Astrocyte (in vitro differentiated cells and primary cell): Measurements from ENCODE around the gene FSTL5. TPM values are rescaled to one million over a fixed set of nuclear protein-coding genes. Genes with fewer than 3 reads are reported as not detected.

ENCODE experiments used
- DNase-seq: peaks from one replicate; pipeline ENCODE4 v3.0.0-alpha.2; 2010; ENCODE audit warnings: low read depth
- FAIRE-seq: peaks from 2 replicates; lab custom pipeline; 2011; peaks lifted over from hg19 to GRCh38; lab: Jason Lieb, UNC
- H2AFZ ChIP-seq: 2 replicates; pipeline ENCODE4 v1.6.0; 2012; ENCODE audit warnings: low read depth, low read length, inconsistent platforms
- H3K27ac ChIP-seq: 2 replicates; pipeline ENCODE4 v1.5.1; 2011; ENCODE audit warnings: low read depth, low read length, inconsistent platforms
- H3K27me3 ChIP-seq: 2 replicates; pipeline ENCODE4 v1.6.0; 2011; ENCODE audit warnings: low read length, inconsistent platforms; ENCODE audit not compliant: insufficient read depth
- H3K36me3 ChIP-seq: 2 replicates; pipeline ENCODE4 v1.5.1; 2011; ENCODE audit warnings: low read length, inconsistent platforms; ENCODE audit not compliant: insufficient read depth
- H3K4me1 ChIP-seq: 2 replicates; pipeline ENCODE4 v1.5.1; 2011; ENCODE audit warnings: low read length, inconsistent platforms; ENCODE audit not compliant: insufficient read depth
- H3K4me2 ChIP-seq: 2 replicates; pipeline ENCODE4 v1.6.0; 2012; ENCODE audit warnings: low read length, inconsistent platforms
- H3K4me3 ChIP-seq: 2 replicates; pipeline ENCODE4 v1.5.1; 2011; ENCODE audit warnings: low read depth, mild to moderate bottlenecking, low read length, inconsistent platforms; ENCODE audit not compliant: insufficient read depth
- H3K79me2 ChIP-seq: 2 replicates; pipeline ENCODE4 v1.6.0; 2012; ENCODE audit warnings: mild to moderate bottlenecking, low read length, inconsistent platforms; ENCODE audit not compliant: insufficient read depth
- H3K9ac ChIP-seq: 2 replicates; pipeline ENCODE4 v1.6.0; 2012; ENCODE audit warnings: mild to moderate bottlenecking, low read length, inconsistent platforms
- H3K9me3 ChIP-seq: 2 replicates; pipeline ENCODE4 v1.5.1; 2012; ENCODE audit warnings: low read depth, mild to moderate bottlenecking, low read length, inconsistent platforms; ENCODE audit not compliant: insufficient read depth
- H4K20me1 ChIP-seq: 2 replicates; pipeline ENCODE4 v1.6.0; 2012; ENCODE audit warnings: low read length, inconsistent platforms; ENCODE audit not compliant: insufficient read depth
- H3K27ac Mint-ChIP-seq: one replicate; pipeline ENCODE4 v1.8.0; 2021; ENCODE audit warnings: mild to moderate bottlenecking, mixed read lengths; ENCODE audit not compliant: unreplicated experiment
- H3K27me3 Mint-ChIP-seq: one replicate; pipeline ENCODE4 v1.8.0; 2021; ENCODE audit warnings: low read depth, mixed read lengths; ENCODE audit not compliant: unreplicated experiment
- H3K36me3 Mint-ChIP-seq: one replicate; pipeline ENCODE4 v1.8.0; 2021; ENCODE audit warnings: low read depth, mixed read lengths; ENCODE audit not compliant: unreplicated experiment
- H3K4me1 Mint-ChIP-seq: one replicate; pipeline ENCODE4 v1.8.0; 2021; ENCODE audit warnings: low read depth, mixed read lengths; ENCODE audit not compliant: unreplicated experiment
- H3K4me3 Mint-ChIP-seq: one replicate; pipeline ENCODE4 v1.8.0; 2021; ENCODE audit warnings: mild to moderate bottlenecking, moderate library complexity, mixed read lengths; ENCODE audit not compliant: unreplicated experiment
- H3K9me3 Mint-ChIP-seq: one replicate; pipeline ENCODE4 v1.8.0; 2021; ENCODE audit warnings: mild to moderate bottlenecking, mixed read lengths; ENCODE audit not compliant: unreplicated experiment
- EZH2 ChIP-seq: IDR thresholded peaks from 2 replicates; pipeline ENCODE4 v1.6.1; 2012; ENCODE audit warnings: mild to moderate bottlenecking, low read length, inconsistent platforms; ENCODE audit not compliant: insufficient read depth
- total RNA-seq: library from RNA; stranded (reverse); gene quantifications from 2 replicates; pipeline ENCODE4 v1.2.1, GENCODE V29; 2021
- TF ChIP-seq, protein P1 (sequence below): IDR thresholded peaks from 2 replicates; pipeline ENCODE4 v1.5.1; 2011; ENCODE audit warnings: low read depth, mild to moderate bottlenecking, inconsistent platforms, low read length, moderate library complexity; ENCODE audit not compliant: insufficient read depth

The FSTL5 gene
- total RNA-seq, 1 donor from 2014 or later: 0.43 TPM

DNA sequence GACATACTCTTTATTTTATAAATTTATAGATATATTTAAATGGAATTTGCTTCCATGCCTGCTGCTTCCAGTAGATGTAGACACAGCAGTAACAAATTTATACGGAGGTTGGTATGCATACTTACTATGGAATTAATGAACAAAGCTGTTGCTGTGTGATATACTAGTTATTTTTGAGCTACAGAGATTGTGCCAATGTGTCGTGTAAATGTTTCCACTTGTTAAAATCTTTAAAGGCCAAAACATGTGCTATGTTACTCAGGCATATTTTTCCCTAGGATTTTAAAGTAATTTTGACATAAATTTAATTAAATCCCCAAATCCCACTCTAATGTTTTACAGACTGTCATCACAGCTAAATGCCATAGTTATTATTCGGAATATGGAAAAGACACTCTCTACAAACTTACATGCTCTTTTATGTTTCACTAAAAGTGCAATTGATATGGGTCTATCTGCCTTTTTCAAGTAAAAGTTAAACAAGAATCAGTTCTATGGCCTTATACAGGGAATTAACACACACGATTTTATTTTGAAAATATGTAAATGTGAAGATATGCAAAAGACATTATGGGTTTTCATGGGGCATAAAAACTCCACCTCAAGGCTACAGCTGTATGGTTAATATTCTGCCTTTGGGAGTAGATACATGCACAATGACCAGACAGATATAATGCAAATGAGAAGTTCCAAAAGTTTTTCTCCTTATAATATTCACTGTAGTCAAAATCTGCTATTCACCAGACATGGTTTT is 256.8 kb downstream of the FSTL5 start:
- Histone ChIP-seq H3K4me1 (no peaks in the 10 kb centered on the region), H3K4me3 (no peak overlapping the region), H3K36me3 (no peaks in the 10 kb centered on the region), H3K9me3 (no peaks in the 10 kb centered on the region), H4K20me1 (no peaks in the 10 kb centered on the region), H3K4me2 (no peak overlapping the region), H3K27me3 (no peaks in the 10 kb centered on the region), H3K9ac (no peak overlapping the region), H2AFZ (no peak overlapping the region), H3K79me2 (no peaks in the 10 kb centered on the region), H3K27ac (no peak overlapping the region)
- H3K4me1 Mint-ChIP-seq: no peaks in the 10 kb centered on the region
- DNase-seq (no peak), FAIRE-seq (no peak)
- no peaks in the 10 kb centered on the region for H3K36me3 Mint-ChIP-seq
- TF ChIP-seq, protein P1, sequence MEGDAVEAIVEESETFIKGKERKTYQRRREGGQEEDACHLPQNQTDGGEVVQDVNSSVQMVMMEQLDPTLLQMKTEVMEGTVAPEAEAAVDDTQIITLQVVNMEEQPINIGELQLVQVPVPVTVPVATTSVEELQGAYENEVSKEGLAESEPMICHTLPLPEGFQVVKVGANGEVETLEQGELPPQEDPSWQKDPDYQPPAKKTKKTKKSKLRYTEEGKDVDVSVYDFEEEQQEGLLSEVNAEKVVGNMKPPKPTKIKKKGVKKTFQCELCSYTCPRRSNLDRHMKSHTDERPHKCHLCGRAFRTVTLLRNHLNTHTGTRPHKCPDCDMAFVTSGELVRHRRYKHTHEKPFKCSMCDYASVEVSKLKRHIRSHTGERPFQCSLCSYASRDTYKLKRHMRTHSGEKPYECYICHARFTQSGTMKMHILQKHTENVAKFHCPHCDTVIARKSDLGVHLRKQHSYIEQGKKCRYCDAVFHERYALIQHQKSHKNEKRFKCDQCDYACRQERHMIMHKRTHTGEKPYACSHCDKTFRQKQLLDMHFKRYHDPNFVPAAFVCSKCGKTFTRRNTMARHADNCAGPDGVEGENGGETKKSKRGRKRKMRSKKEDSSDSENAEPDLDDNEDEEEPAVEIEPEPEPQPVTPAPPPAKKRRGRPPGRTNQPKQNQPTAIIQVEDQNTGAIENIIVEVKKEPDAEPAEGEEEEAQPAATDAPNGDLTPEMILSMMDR: no peak
- no peak for TF ChIP-seq EZH2
- H3K27ac Mint-ChIP-seq: no peak overlapping the region
- H3K4me3 Mint-ChIP-seq: no peak overlapping the region
- H3K27me3 Mint-ChIP-seq: no peaks in the 10 kb centered on the region
- H3K9me3 Mint-ChIP-seq: no peaks in the 10 kb centered on the region

DNA sequence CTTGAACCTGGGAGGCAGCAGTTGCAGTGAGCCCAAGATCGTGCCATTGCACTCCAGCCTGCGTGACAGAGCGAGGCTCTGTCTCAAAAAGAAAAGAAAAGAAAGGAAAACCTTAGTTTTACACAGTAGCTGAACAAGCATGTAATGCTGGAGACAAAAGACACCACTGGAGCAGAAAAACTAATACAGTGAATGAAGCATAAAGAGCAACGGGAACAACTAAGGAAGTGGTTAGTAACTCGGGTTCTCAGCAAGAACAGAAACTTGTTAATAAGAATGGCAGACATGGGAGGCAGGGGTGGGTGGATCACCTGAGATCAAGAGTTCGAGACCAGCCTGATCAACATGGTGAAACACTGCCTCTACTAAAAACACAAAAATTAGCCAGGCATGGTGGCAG is 263.7 kb downstream of the FSTL5 start:
- no peaks in the 10 kb centered on the region for H3K27me3 ChIP-seq

More for the DNA sequence above, 263.7 kb downstream of the FSTL5 start:
- H3K4me1 ChIP-seq: no peaks in the 10 kb centered on the region
- H3K4me3 ChIP-seq: no peak overlapping the region
- FAIRE-seq: no peak
- H3K4me2 ChIP-seq: no peak overlapping the region
- Mint-ChIP-seq H3K4me3 (no peak overlapping the region), H3K27me3 (no peaks in the 10 kb centered on the region), H3K27ac (no peak overlapping the region), H3K9me3 (no peaks in the 10 kb centered on the region), H3K36me3 (no peaks in the 10 kb centered on the region), H3K4me1 (no peaks in the 10 kb centered on the region)
- no peak overlapping the region for H3K27ac ChIP-seq
- DNase-seq: no peak
- no peaks in the 10 kb centered on the region for H3K36me3 ChIP-seq
- no peak for TF ChIP-seq EZH2
- TF ChIP-seq, protein P1: no peak
- H3K9ac ChIP-seq: no peak overlapping the region
- H3K9me3 ChIP-seq: no peaks in the 10 kb centered on the region
- no peaks in the 10 kb centered on the region for H3K79me2 ChIP-seq
- no peaks in the 10 kb centered on the region for H4K20me1 ChIP-seq
- H2AFZ ChIP-seq: no peak overlapping the region
